K562 (cell line): Measurements from ENCODE around the gene IFIT2. TPM values are rescaled to one million over a fixed set of nuclear protein-coding genes. Genes with fewer than 3 reads are reported as not detected.
A peak's percentile ranks its signal among the peaks of the same experiment; 100 is the strongest.

ENCODE experiments used
- ATAC-seq: fragments of 200-7000 bp; cut with Tn5 transposase; 3 replicates; pipeline ENCODE4 v1.9.1; 2020; ENCODE audit warnings: moderate library complexity
- BruUV-seq: library from RNA; stranded (reverse); fragments of 400-500 nt; replicated peaks from 2 replicates; lab custom pipeline; 2021; lab: Mats Ljungman, UMichigan
- CTCF ChIA-PET: fragments of 300-600 bp; formaldehyde crosslinking; extraction: SDS; loops from one replicate; lab custom pipeline; 2021; ENCODE audit warnings: low intra/inter-chr PET ratio; lab: Yijun Ruan, JAX
- POLR2A ChIA-PET: fragments of 300-600, 350-650 bp; sonication (Branson Sonifier 250); formaldehyde crosslinking; extraction: SDS; loops from one replicate; lab custom pipeline; 2021; ENCODE audit warnings: antibody characterized with exemption, inconsistent platforms; lab: Yijun Ruan, JAX
- DNase-seq, 4 experiments: peaks; one replicate each; pipeline versions ENCODE4 v3.0.0 to v3.0.0-alpha.2; 2011 to 2018; ENCODE audit warnings: low spot score in 3 of 4, mixed read lengths in 3 of 4; ENCODE audit errors: extremely low read depth in 1 of 4
- FAIRE-seq: peaks from 2 replicates; lab custom pipeline; 2011; peaks lifted over from hg19 to GRCh38; lab: Jason Lieb, UNC
- H2AFZ ChIP-seq: 2 replicates; pipeline ENCODE4 v1.6.0; 2011; ENCODE audit warnings: low read depth, low read length, control low read depth, inconsistent platforms
- H3K27ac ChIP-seq: fragments of 200-600 bp; 3 replicates; pipeline ENCODE4 v1.8.0; 2011; ENCODE audit warnings: low read depth, mild to moderate bottlenecking, control low read depth, inconsistent platforms, low read length, moderate library complexity, mixed read lengths; ENCODE audit errors: extremely low read depth
- H3K27me3 ChIP-seq, 2 experiments: fragments of 300-600 bp in 1 of 2; 2 replicates in 1 of 2; 3 replicates in 1 of 2; pipeline versions ENCODE4 v1.6.0 to v1.8.0; 2011; ENCODE audit warnings: inconsistent platforms in 2 of 2, low read length in 2 of 2, mild to moderate bottlenecking in 1 of 2, mixed read lengths in 1 of 2, moderate library complexity in 1 of 2; ENCODE audit not compliant: control insufficient read depth in 2 of 2, insufficient read depth in 2 of 2
- H3K36me3 ChIP-seq: fragments of 300-600 bp; 3 replicates; pipeline ENCODE4 v1.8.0; 2011; ENCODE audit warnings: mild to moderate bottlenecking, low read length, inconsistent platforms; ENCODE audit not compliant: control insufficient read depth, insufficient read depth
- H3K4me1 ChIP-seq, 2 experiments: fragments of 200-600 bp in 1 of 2; replicated peaks in 1 of 2; 2 replicates in 1 of 2; 3 replicates in 1 of 2; pipeline versions ENCODE4 v1.5.1 to v1.8.0; 2011; ENCODE audit warnings: inconsistent platforms in 2 of 2, low read length in 2 of 2, mild to moderate bottlenecking in 1 of 2, mixed read lengths in 1 of 2, moderate library complexity in 1 of 2; ENCODE audit not compliant: control insufficient read depth in 2 of 2, insufficient read depth in 2 of 2
- H3K4me2 ChIP-seq: 2 replicates; pipeline ENCODE4 v1.6.1; 2011; ENCODE audit warnings: low read length, control low read depth, inconsistent platforms, mixed read lengths; ENCODE audit not compliant: insufficient read depth
- H3K4me3 ChIP-seq: fragments of 200-600 bp; sonication (generic), shearing (Covaris generic); 2 replicates; pipeline ENCODE4 v1.5.1; 2016; ENCODE audit warnings: control low read depth, inconsistent platforms
- H3K79me2 ChIP-seq: fragments of 200-600 bp; 3 replicates; pipeline ENCODE4 v1.8.0; 2011; ENCODE audit warnings: low read length, inconsistent platforms; ENCODE audit not compliant: control insufficient read depth, insufficient read depth
- H3K9ac ChIP-seq, 2 experiments: 2 replicates each; pipeline versions ENCODE4 v1.6.0 to v1.6.1; 2011; ENCODE audit warnings: low read depth in 2 of 2, low read length in 2 of 2, control low read depth in 1 of 2, inconsistent platforms in 1 of 2, mild to moderate bottlenecking in 1 of 2, mixed read lengths in 1 of 2; ENCODE audit not compliant: insufficient read depth in 1 of 2
- H3K9me1 ChIP-seq: one replicate; pipeline ENCODE4 v1.6.0; 2011; ENCODE audit warnings: inconsistent platforms, mild to moderate bottlenecking, low read length, moderate library complexity; ENCODE audit not compliant: control insufficient read depth, insufficient read depth
- H3K9me3 ChIP-seq: replicated peaks from 2 replicates; pipeline ENCODE4 v1.5.1; 2011; ENCODE audit warnings: low read depth, low read length, inconsistent platforms; ENCODE audit not compliant: control insufficient read depth, insufficient read depth
- H4K20me1 ChIP-seq: replicated peaks from 2 replicates; pipeline ENCODE4 v1.6.1; 2011; ENCODE audit warnings: low read length, inconsistent platforms, mixed read lengths; ENCODE audit not compliant: control insufficient read depth, insufficient read depth
- ATF3 ChIP-seq, 2 experiments: fragments of 450-650 bp in 1 of 2; sonication (generic) in 1 of 2; formaldehyde crosslinking in 1 of 2; IDR thresholded peaks in 1 of 2; conservative IDR thresholded peaks in 1 of 2; 2 replicates each; pipeline versions ENCODE4 v1.6.1 to v1.8.1; 2016 to 2023; ENCODE audit warnings: mild to moderate bottlenecking in 2 of 2, moderate library complexity in 2 of 2, inconsistent platforms in 1 of 2, missing genetic modification reagents in 1 of 2
- DMBX1 ChIP-seq: fragments of 250-450 bp; sonication (Bioruptor Pico); IDR thresholded peaks from 2 replicates; pipeline ENCODE4 v1.8.0; 2022; ENCODE audit warnings: inconsistent platforms, mild to moderate bottlenecking, moderate library complexity, borderline replicate concordance
- FOSL1 ChIP-seq: fragments of 200-800 bp; sonication (Bioruptor generic); conservative IDR thresholded peaks from 2 replicates; pipeline ENCODE4 v1.6.1; 2016; ENCODE audit warnings: missing genetic modification characterization, missing compliant biosample characterization
- JUND ChIP-seq, 2 experiments: IDR thresholded peaks; 2 replicates in 1 of 2; 3 replicates in 1 of 2; pipeline ENCODE4 v1.6.1; 2011; ENCODE audit warnings: borderline replicate concordance in 2 of 2, low read depth in 2 of 2, low read length in 2 of 2, improper control_type of control experiment in 1 of 2, missing biosample characterization in 1 of 2, missing genetic modification characterization in 1 of 2, missing genetic modification reagents in 1 of 2
- WHSC1 ChIP-seq: IDR thresholded peaks from one replicate; pipeline ENCODE4 v1.6.1; 2012; ENCODE audit warnings: low read length, control low read depth, inconsistent platforms
- WGBS: fragments of 100-300 bp; shearing (Covaris generic); methylation state at CpG from one replicate; pipeline ENCODE4 v1.1.6; 2016; ENCODE audit warnings: low coverage, mixed read lengths; ENCODE audit not compliant: insufficient coverage; ENCODE audit errors: missing lambda C conversion rate; 5-methylcytosine and 5-hydroxymethylcytosine counted together
- in situ Hi-C: fragments of 300-500 bp; cut with MboI; formaldehyde crosslinking; loops from 4 replicates; pipeline ENCODE4 v1.15.0; 2018; ENCODE audit warnings: inconsistent platforms, mixed read lengths
- intact Hi-C: fragments of 100-400 bp; cut with micrococcal nuclease; formaldehyde crosslinking; loops from 2 replicates; pipeline ENCODE4 v1.14.2; 2022
- polyA plus RNA-seq, 8 experiments: library from polyadenylated mRNA; depleted of rRNA in 4 of 8; stranded (reverse) in 5 of 8; unstranded in 3 of 8; fragments of >200 nt; fragmentation: Nextera tagmentation in 2 of 8; fragmentation: Illumina TruSeq in 1 of 8; extraction: Ambion mirVana in 2 of 8; extraction: Trizol in 1 of 8; gene quantifications; 2 replicates each; pipeline versions ENCODE4 v1.2.1 to v1.2.3, GENCODE V29; 2011 to 2014; ENCODE audit warnings: inconsistent platforms in 1 of 8, missing spikeins in 1 of 8
- total RNA-seq, 7 experiments: library from RNA; depleted of rRNA in 6 of 7; stranded (reverse); fragments of >200 nt in 6 of 7; fragmentation: Illumina TruSeq in 2 of 7; extraction: Trizol in 2 of 7; gene quantifications; 2 replicates each; pipeline versions ENCODE4 v1.2.1 to v1.2.3, GENCODE V29; 2011 to 2021; ENCODE audit warnings: low replicate concordance in 1 of 7

The IFIT2 gene
- total and polyA plus RNA-seq, 9 of the 15 experiments (the other 6 are each of a cell fraction or from before 2014, with no cell fraction given): 0.03 to 0.25 (median 0.10) TPM; not detected in 1

- no peaks in the 10 kb centered on the region for H3K36me3 ChIP-seq
- CTCF ChIA-PET: interaction anchor here (0.6 kb wide), 1 partner anchor 379 kb away, joined by 3 read pairs; no protein-coding TSS in a partner anchor
- TF ChIP-seq JUND (IDR thresholded peaks at IDR 0.05; ENCODE audit: borderline replicate concordance, low read depth, low read length) (peak; percentile 54; the same call in 1 of the 2 replicates), JUND (tag; IDR thresholded peaks at IDR 0.05; ENCODE audit: borderline replicate concordance, low read depth, low read length) (no peak), ATF3 (IDR thresholded peaks at IDR 0.05) (peak; percentile 69), ATF3 (CRISPR knock-in tag; conservative IDR thresholded peaks at IDR 0.05) (no peak), DMBX1 (peak; percentile 23; the same call in 1 of the 2 replicates), WHSC1 (no peak), FOSL1 (0 out of 2 replicates have a peak, but pooled peaks have one; percentile 32)
- TF ChIP-seq, all 486 proteins: peak for 4
- ATAC-seq: peak; percentile 52
- Histone ChIP-seq H2AFZ (no peak overlapping the region), H3K4me2 (no peak overlapping the region), H3K27me3 (no peaks in the 10 kb centered on the region), H3K9me3 (no peaks in the 10 kb centered on the region), H3K4me1 (peaks cover 0 to 8% of the 10 kb centered on the region in 2 experiments; a peak in 3 of 5 replicates), H3K9ac (no peak overlapping the region), H3K9me1 (no peaks in the 10 kb centered on the region), H3K79me2 (no peaks in the 10 kb centered on the region), H3K4me3 (no peak overlapping the region), H4K20me1 (no peaks in the 10 kb centered on the region), H3K27ac (no peak overlapping the region)
- WGBS: 35% methylated on average over 6 of the region's 6 CpGs
- no peak for FAIRE-seq
- intact Hi-C loops (no loop called here), in situ Hi-C loops (no loop called here)
- POLR2A ChIA-PET: no interaction called here
- BruUV-seq: no TSS peak
- DNase-seq: peak in 1 of 4 experiments; percentile 15
Measured at GRCh38 chr10:89337484-89337883, 35.6 kb downstream of the IFIT2 start.
